ENCODE data around the gene DUS1L. TPM values are rescaled to one million over a fixed set of nuclear protein-coding genes. Genes with fewer than 3 reads are reported as not detected.

Gene DUS1L
- total RNA-seq, 1 donor, result 98.0 TPM

GRCh38 chr17:82029990-82030469, 35.6 kb downstream of the DUS1L start:
- DNase-seq (ENCODE audit: low read depth in 2 of 3, low spot score in 2 of 3), result no peak

GRCh38 chr17:82029391-82029790, 36.2 kb downstream of the DUS1L start:
- no peak for DNase-seq (ENCODE audit: low read depth in 2 of 3, low spot score in 2 of 3)

GRCh38 chr17:82028966-82029365, 36.6 kb downstream of the DUS1L start:
- no peak for DNase-seq (ENCODE audit: low read depth in 2 of 3, low spot score in 2 of 3)

- DNase-seq (ENCODE audit: low read depth in 2 of 3, low spot score in 2 of 3), result no peak
Measured at GRCh38 chr17:82028246-82028645, 37.4 kb downstream of the DUS1L start.

- no peak for DNase-seq (ENCODE audit: low read depth in 2 of 3, low spot score in 2 of 3)
Measured at GRCh38 chr17:82025401-82026107, 40.0 kb downstream of the DUS1L start.

- DNase-seq (ENCODE audit: low read depth in 2 of 3, low spot score in 2 of 3), result no peak
Measured at GRCh38 chr17:82024859-82025258, 40.7 kb downstream of the DUS1L start.

- DNase-seq (ENCODE audit: low read depth in 2 of 3, low spot score in 2 of 3), result peak in 1 of 3 donors; percentile 21
Measured at GRCh38 chr17:82023447-82024241, 42.0 kb downstream of the DUS1L start.

GRCh38 chr17:82022981-82023446, 42.6 kb downstream of the DUS1L start, which contains the start of gene LRRC45:
TSS of gene LRRC45 (plus strand) at chr17:82023305. CDS start at chr17:82023644, 339 bp downstream.
- peak; percentile 93 to 100 (median 99) for DNase-seq (ENCODE audit: low read depth in 2 of 3, low spot score in 2 of 3)

GRCh38 chr17:82022310-82022980, 43.2 kb downstream of the DUS1L start, which contains the start of gene CENPX:
TSS of gene CENPX (minus strand) at chr17:82022878. CDS start at chr17:82022861, 17 bp downstream.
- DNase-seq (ENCODE audit: low read depth in 2 of 3, low spot score in 2 of 3), result no peak

- no peak for DNase-seq (ENCODE audit: low read depth in 2 of 3, low spot score in 2 of 3)
Measured at GRCh38 chr17:82021900-82022309, 43.7 kb downstream of the DUS1L start.

- DNase-seq (ENCODE audit: low read depth in 2 of 3, low spot score in 2 of 3), result peak in 2 of 3 donors; percentile 48 to 74
Measured at GRCh38 chr17:82021107-82021899, 44.3 kb downstream of the DUS1L start.

GRCh38 chr17:82020572-82021106, 45.0 kb downstream of the DUS1L start:
- no peak for DNase-seq (ENCODE audit: low read depth in 2 of 3, low spot score in 2 of 3)

- DNase-seq (ENCODE audit: low read depth in 2 of 3, low spot score in 2 of 3), result peak in 2 of 3 donors; percentile 43 to 51
Measured at GRCh38 chr17:82019690-82020571, 45.7 kb downstream of the DUS1L start.

GRCh38 chr17:82018989-82019689, 46.5 kb downstream of the DUS1L start:
- no peak for DNase-seq (ENCODE audit: low read depth in 2 of 3, low spot score in 2 of 3)

GRCh38 chr17:82018152-82018988, 47.2 kb downstream of the DUS1L start:
- DNase-seq (ENCODE audit: low read depth in 2 of 3, low spot score in 2 of 3), result no peak

GRCh38 chr17:82017612-82018151, 47.9 kb downstream of the DUS1L start:
- no peak for DNase-seq (ENCODE audit: low read depth in 2 of 3, low spot score in 2 of 3)

- DNase-seq (ENCODE audit: low read depth in 2 of 3, low spot score in 2 of 3), result no peak
Measured at GRCh38 chr17:82016875-82017459, 48.6 kb downstream of the DUS1L start.
